Measurements from ENCODE around the gene MCM5. TPM values are rescaled to one million over a fixed set of nuclear protein-coding genes. Genes with fewer than 3 reads are reported as not detected.
"Not testable (repeated sequence)": the region's sequence is repeated elsewhere in the genome, so short reads cannot be mapped to it uniquely, and the experiment has no call there.

The MCM5 gene
- total and polyA plus RNA-seq, 2 experiments from 2014 or later, result 288 to 325 TPM

DNA sequence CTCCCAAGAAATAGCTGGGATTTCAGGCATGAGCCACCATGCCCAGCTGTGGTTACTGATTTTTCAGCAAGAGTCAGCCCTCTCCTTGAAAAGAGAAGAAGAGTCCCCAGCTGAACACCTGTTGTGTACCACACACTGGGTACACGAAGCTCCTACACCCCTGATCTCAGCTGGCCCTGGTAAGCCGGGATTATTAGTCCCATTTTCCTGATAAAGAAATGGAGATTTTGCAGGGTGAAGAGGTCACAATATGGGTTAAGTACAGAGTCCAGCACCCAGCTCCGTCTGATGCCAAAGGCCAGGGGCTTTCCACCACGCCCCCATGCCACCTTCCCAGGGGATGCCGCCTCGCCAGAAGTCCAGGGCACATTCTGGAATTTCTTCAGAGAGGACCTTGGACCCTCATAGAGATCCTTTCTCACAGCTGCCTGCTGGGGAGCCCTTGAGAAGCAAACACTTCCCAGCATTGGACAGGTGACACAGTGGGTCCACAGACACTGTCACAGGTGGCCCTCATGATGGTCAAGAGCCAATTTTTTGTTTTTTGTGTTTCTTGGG lies 38.9 kb upstream of the MCM5 start (continued):
- TF ChIP-seq CREB1 (CRISPR knock-in tag; IDR thresholded peaks at IDR 0.05; ENCODE audit: low read depth), result no peak
- TF ChIP-seq POLR2AphosphoS5 (IDR thresholded peaks at IDR 0.05; ENCODE audit: low read depth), result no peak
- TF ChIP-seq, protein P1, sequence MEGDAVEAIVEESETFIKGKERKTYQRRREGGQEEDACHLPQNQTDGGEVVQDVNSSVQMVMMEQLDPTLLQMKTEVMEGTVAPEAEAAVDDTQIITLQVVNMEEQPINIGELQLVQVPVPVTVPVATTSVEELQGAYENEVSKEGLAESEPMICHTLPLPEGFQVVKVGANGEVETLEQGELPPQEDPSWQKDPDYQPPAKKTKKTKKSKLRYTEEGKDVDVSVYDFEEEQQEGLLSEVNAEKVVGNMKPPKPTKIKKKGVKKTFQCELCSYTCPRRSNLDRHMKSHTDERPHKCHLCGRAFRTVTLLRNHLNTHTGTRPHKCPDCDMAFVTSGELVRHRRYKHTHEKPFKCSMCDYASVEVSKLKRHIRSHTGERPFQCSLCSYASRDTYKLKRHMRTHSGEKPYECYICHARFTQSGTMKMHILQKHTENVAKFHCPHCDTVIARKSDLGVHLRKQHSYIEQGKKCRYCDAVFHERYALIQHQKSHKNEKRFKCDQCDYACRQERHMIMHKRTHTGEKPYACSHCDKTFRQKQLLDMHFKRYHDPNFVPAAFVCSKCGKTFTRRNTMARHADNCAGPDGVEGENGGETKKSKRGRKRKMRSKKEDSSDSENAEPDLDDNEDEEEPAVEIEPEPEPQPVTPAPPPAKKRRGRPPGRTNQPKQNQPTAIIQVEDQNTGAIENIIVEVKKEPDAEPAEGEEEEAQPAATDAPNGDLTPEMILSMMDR (conservative IDR thresholded peaks at IDR 0.05; ENCODE audit: low read depth in 2 of 2), result no peak

DNA sequence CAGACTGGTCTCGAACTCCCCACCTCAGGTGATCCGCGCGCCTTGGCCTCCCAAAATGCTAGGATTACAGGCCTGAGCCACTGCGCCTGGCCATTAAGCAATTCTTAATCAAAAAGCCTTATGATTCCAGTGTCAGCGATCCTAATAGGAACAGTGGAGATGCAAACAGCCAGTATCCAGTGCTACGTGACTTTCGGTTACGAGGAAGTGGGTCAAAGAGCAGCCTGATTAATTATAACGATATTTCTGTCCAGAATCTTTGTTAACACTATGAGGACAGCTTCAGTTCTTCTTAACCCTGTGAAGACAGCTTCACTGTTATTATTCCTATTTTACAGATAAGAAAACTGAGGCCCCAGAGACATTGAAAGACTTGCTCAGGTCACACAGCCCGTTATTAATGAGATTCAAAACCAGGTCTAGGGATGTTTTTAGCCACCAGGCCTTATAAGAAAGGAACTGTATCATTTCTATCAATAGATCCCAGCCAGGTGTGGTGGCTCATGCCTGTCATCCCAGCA lies 36.3 kb upstream of the MCM5 start:
- no peak overlapping the region for H2AFZ ChIP-seq
- H3K27me3 Mint-ChIP-seq (ENCODE audit: insufficient read depth, low read depth, poor library complexity), result peaks cover 2% of the 10 kb centered on the region
- no peaks in the 10 kb centered on the region for H4K20me1 ChIP-seq (replicated peaks; ENCODE audit: insufficient read depth)
- H3K4me3 Mint-ChIP-seq, result no peak overlapping the region
- H3K9me3 Mint-ChIP-seq, result no peaks in the 10 kb centered on the region
- no peaks in the 10 kb centered on the region for H3K36me3 Mint-ChIP-seq (ENCODE audit: low read depth)
- H3K36me3 ChIP-seq (ENCODE audit: insufficient read depth), result no peaks in the 10 kb centered on the region
- H3K27ac Mint-ChIP-seq, result no peak overlapping the region
- no peaks in the 10 kb centered on the region for H3K79me2 ChIP-seq (replicated peaks; ENCODE audit: insufficient read depth)
- no peaks in the 10 kb centered on the region; the same call in 2 of the 3 replicates for H3K4me1 Mint-ChIP-seq
- H3K4me3 ChIP-seq, result no peak overlapping the region
- H3K4me1 ChIP-seq (ENCODE audit: insufficient read depth), result peaks cover 3% of the 10 kb centered on the region
- H3K27ac ChIP-seq (ENCODE audit: low read depth), result no peak overlapping the region
- TF ChIP-seq NANOG (IDR thresholded peaks at IDR 0.05; ENCODE audit: borderline replicate concordance) (no peak), ZNF114 (CRISPR knock-in tag; IDR thresholded peaks at IDR 0.05) (no peak), JUNB (IDR thresholded peaks at IDR 0.05; ENCODE audit: unreplicated experiment) (no peak), EZH2 (IDR thresholded peaks at IDR 0.05; ENCODE audit: low read depth, unreplicated experiment) (no peak)
- TF ChIP-seq, protein P1 (conservative IDR thresholded peaks at IDR 0.05; ENCODE audit: low read depth in 2 of 2), result no peak
- TF ChIP-seq, protein P2, sequence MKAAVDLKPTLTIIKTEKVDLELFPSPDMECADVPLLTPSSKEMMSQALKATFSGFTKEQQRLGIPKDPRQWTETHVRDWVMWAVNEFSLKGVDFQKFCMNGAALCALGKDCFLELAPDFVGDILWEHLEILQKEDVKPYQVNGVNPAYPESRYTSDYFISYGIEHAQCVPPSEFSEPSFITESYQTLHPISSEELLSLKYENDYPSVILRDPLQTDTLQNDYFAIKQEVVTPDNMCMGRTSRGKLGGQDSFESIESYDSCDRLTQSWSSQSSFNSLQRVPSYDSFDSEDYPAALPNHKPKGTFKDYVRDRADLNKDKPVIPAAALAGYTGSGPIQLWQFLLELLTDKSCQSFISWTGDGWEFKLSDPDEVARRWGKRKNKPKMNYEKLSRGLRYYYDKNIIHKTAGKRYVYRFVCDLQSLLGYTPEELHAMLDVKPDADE (IDR thresholded peaks at IDR 0.05), result no peak
- TF ChIP-seq, protein P3, sequence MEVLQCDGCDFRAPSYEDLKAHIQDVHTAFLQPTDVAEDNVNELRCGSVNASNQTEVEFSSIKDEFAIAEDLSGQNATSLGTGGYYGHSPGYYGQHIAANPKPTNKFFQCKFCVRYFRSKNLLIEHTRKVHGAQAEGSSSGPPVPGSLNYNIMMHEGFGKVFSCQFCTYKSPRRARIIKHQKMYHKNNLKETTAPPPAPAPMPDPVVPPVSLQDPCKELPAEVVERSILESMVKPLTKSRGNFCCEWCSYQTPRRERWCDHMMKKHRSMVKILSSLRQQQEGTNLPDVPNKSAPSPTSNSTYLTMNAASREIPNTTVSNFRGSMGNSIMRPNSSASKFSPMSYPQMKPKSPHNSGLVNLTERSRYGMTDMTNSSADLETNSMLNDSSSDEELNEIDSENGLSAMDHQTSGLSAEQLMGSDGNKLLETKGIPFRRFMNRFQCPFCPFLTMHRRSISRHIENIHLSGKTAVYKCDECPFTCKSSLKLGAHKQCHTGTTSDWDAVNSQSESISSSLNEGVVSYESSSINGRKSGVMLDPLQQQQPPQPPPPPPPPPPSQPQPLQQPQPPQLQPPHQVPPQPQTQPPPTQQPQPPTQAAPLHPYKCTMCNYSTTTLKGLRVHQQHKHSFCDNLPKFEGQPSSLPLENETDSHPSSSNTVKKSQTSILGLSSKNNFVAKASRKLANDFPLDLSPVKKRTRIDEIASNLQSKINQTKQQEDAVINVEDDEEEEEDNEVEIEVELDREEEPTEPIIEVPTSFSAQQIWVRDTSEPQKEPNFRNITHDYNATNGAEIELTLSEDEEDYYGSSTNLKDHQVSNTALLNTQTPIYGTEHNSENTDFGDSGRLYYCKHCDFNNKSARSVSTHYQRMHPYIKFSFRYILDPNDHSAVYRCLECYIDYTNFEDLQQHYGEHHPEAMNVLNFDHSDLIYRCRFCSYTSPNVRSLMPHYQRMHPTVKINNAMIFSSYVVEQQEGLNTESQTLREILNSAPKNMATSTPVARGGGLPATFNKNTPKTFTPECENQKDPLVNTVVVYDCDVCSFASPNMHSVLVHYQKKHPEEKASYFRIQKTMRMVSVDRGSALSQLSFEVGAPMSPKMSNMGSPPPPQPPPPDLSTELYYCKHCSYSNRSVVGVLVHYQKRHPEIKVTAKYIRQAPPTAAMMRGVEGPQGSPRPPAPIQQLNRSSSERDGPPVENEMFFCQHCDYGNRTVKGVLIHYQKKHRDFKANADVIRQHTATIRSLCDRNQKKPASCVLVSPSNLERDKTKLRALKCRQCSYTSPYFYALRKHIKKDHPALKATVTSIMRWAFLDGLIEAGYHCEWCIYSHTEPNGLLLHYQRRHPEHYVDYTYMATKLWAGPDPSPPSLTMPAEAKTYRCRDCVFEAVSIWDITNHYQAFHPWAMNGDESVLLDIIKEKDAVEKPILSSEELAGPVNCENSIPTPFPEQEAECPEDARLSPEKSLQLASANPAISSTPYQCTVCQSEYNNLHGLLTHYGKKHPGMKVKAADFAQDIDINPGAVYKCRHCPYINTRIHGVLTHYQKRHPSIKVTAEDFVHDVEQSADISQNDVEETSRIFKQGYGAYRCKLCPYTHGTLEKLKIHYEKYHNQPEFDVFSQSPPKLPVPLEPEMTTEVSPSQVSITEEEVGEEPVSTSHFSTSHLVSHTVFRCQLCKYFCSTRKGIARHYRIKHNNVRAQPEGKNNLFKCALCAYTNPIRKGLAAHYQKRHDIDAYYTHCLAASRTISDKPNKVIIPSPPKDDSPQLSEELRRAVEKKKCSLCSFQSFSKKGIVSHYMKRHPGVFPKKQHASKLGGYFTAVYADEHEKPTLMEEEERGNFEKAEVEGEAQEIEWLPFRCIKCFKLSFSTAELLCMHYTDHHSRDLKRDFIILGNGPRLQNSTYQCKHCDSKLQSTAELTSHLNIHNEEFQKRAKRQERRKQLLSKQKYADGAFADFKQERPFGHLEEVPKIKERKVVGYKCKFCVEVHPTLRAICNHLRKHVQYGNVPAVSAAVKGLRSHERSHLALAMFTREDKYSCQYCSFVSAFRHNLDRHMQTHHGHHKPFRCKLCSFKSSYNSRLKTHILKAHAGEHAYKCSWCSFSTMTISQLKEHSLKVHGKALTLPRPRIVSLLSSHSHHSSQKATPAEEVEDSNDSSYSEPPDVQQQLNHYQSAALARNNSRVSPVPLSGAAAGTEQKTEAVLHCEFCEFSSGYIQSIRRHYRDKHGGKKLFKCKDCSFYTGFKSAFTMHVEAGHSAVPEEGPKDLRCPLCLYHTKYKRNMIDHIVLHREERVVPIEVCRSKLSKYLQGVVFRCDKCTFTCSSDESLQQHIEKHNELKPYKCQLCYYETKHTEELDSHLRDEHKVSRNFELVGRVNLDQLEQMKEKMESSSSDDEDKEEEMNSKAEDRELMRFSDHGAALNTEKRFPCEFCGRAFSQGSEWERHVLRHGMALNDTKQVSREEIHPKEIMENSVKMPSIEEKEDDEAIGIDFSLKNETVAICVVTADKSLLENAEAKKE (CRISPR knock-in tag; IDR thresholded peaks at IDR 0.05), result no peak
- no peaks in the 10 kb centered on the region for H3K27me3 ChIP-seq (ENCODE audit: insufficient read depth)
- H3K4me2 ChIP-seq, result no peak overlapping the region
- H3F3A ChIP-seq (replicated peaks; ENCODE audit: low read depth), result no peaks in the 10 kb centered on the region
- no peaks in the 10 kb centered on the region for H3K9me2 ChIP-seq (ENCODE audit: insufficient read depth)
- DNase-seq (ENCODE audit: low spot score), result no peak
- no peak for ATAC-seq

DNA sequence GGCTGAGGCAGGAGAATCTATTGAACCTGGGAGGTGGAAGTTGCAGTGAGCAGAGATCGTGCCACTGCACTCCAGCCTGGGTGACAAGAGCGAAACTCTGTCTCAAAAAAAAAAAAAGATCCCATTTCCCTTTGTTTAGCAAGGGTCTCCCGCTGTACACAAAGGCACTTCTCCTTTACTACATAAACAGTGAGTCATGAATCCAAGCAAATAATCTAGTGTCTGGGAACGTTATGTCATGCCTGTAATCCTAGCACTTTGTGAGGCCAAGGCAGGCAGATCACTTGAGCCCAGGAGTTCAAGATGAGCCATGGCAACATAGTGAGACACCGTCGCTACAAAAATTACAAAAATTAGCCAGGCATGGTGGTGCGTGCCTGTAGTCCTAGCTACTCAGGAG lies 35.7 kb upstream of the MCM5 start:
- H3K4me3 ChIP-seq; H3K27me3 Mint-ChIP-seq (ENCODE audit: insufficient read depth, low read depth, poor library complexity); H3K4me1 ChIP-seq (ENCODE audit: insufficient read depth); H3K27ac Mint-ChIP-seq; H3K9me3 Mint-ChIP-seq; H4K20me1 ChIP-seq (replicated peaks; ENCODE audit: insufficient read depth); H3K27ac ChIP-seq (ENCODE audit: low read depth); H3K79me2 ChIP-seq (replicated peaks; ENCODE audit: insufficient read depth); ATAC-seq; H3F3A ChIP-seq (replicated peaks; ENCODE audit: low read depth); H3K36me3 Mint-ChIP-seq (ENCODE audit: low read depth); H3K27me3 ChIP-seq (ENCODE audit: insufficient read depth); DNase-seq (ENCODE audit: low spot score); H3K4me3 Mint-ChIP-seq; H3K9me2 ChIP-seq (ENCODE audit: insufficient read depth); H3K36me3 ChIP-seq (ENCODE audit: insufficient read depth); H2AFZ ChIP-seq; H3K4me2 ChIP-seq; H3K4me1 Mint-ChIP-seq: not testable (repeated sequence)

Data from GM23338 (cell line).